Panc1 (cell line): ENCODE results near the gene PBX1.

Experiments used
- POLR2AphosphoS5 ChIP-seq: IDR thresholded peaks from 2 replicates; pipeline ENCODE4 v1.6.1; 2012; ENCODE audit warnings: mild to moderate bottlenecking, low read depth, low read length, moderate library complexity
- TCF7L2 ChIP-seq: IDR thresholded peaks from 2 replicates; pipeline ENCODE4 v1.6.1; 2011; ENCODE audit warnings: mild to moderate bottlenecking, low read depth, low read length, inconsistent platforms
- TF ChIP-seq, protein P1 (sequence below): fragments of 450-650 bp; IDR thresholded peaks from 2 replicates; pipeline ENCODE4 v1.5.1; 2017; ENCODE audit warnings: mild to moderate bottlenecking

GRCh38 chr1:164631751-164632150 is 72.8 kb downstream of the PBX1 start:
- TF ChIP-seq, protein P1, sequence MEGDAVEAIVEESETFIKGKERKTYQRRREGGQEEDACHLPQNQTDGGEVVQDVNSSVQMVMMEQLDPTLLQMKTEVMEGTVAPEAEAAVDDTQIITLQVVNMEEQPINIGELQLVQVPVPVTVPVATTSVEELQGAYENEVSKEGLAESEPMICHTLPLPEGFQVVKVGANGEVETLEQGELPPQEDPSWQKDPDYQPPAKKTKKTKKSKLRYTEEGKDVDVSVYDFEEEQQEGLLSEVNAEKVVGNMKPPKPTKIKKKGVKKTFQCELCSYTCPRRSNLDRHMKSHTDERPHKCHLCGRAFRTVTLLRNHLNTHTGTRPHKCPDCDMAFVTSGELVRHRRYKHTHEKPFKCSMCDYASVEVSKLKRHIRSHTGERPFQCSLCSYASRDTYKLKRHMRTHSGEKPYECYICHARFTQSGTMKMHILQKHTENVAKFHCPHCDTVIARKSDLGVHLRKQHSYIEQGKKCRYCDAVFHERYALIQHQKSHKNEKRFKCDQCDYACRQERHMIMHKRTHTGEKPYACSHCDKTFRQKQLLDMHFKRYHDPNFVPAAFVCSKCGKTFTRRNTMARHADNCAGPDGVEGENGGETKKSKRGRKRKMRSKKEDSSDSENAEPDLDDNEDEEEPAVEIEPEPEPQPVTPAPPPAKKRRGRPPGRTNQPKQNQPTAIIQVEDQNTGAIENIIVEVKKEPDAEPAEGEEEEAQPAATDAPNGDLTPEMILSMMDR, result no peak
- TF ChIP-seq TCF7L2 (no peak), POLR2AphosphoS5 (no peak)
